Aorta (tissue), 5 donors: ENCODE measurements around the gene WNK1. TPM values are rescaled to one million over a fixed set of nuclear protein-coding genes. Genes with fewer than 3 reads are reported as not detected.

Experiments used
- ATAC-seq: fragments of 200-7000 bp; cut with Tn5 transposase; one replicate; pipeline ENCODE4 v1.9.1; 2022; ENCODE audit warnings: moderate library complexity; ENCODE audit not compliant: low FRiP score
- DNase-seq, 2 donors: peaks; one replicate each; pipeline ENCODE4 v3.0.0-alpha.2; 2020
- H3K27ac ChIP-seq, 2 donors: one replicate each; pipeline ENCODE4 v1.5.1; 2013; ENCODE audit warnings: low read length in 2 of 2, mild to moderate bottlenecking in 2 of 2, moderate library complexity in 2 of 2, control low read depth in 1 of 2, inconsistent platforms in 1 of 2, low read depth in 1 of 2
- H3K27me3 ChIP-seq, 2 donors: one replicate each; pipeline ENCODE4 v1.6.1; 2013; ENCODE audit warnings: control low read depth in 1 of 2, low read length in 1 of 2, mild to moderate bottlenecking in 1 of 2, moderate library complexity in 1 of 2; ENCODE audit not compliant: insufficient read depth in 2 of 2, control insufficient read depth in 1 of 2
- H3K36me3 ChIP-seq, 2 donors: one replicate each; pipeline ENCODE4 v1.6.1; 2013; ENCODE audit warnings: control low read depth in 1 of 2, low read length in 1 of 2, mild to moderate bottlenecking in 1 of 2; ENCODE audit not compliant: insufficient read depth in 2 of 2, control insufficient read depth in 1 of 2
- H3K4me1 ChIP-seq, 2 donors: one replicate each; pipeline ENCODE4 v1.6.1; 2013; ENCODE audit warnings: low read length in 2 of 2, control low read depth in 1 of 2, mild to moderate bottlenecking in 1 of 2, moderate library complexity in 1 of 2; ENCODE audit not compliant: insufficient read depth in 2 of 2, control insufficient read depth in 1 of 2
- H3K4me3 ChIP-seq, 2 donors: one replicate each; pipeline ENCODE4 v1.5.1; 2013; ENCODE audit warnings: low read length in 2 of 2, control low read depth in 1 of 2, mild to moderate bottlenecking in 1 of 2
- H3K9me3 ChIP-seq: one replicate; pipeline ENCODE4 v1.6.1; 2013; ENCODE audit warnings: mild to moderate bottlenecking, low read length; ENCODE audit not compliant: control insufficient read depth
- WGBS, 2 donors: extraction: QIAGEN DNeasy Blood & Tissue Kit; methylation state at CpG; one replicate each; pipeline ENCODE4 v1.1.7; 2013; 5-methylcytosine and 5-hydroxymethylcytosine counted together
- intact Hi-C, 2 donors: fragments of 100-400 bp; cut with DNase I; formaldehyde crosslinking; loops; one replicate each; pipeline versions ENCODE4 v1.14.2 to v1.15.0; 2022
- polyA plus RNA-seq, 2 donors: library from polyadenylated mRNA; stranded (reverse); fragments of 200-250 nt; gene quantifications; one replicate each; pipeline ENCODE4 v1.2.3, GENCODE V29; 2013
- total RNA-seq, 2 donors: library from RNA; stranded (reverse); fragmentation: NEBNext Ultra II Directional; extraction: Animal tissue kit (Norgen Biotek cat#: 25700); gene quantifications; one replicate each; pipeline ENCODE4 v1.2.1, GENCODE V29; 2021
- donor health status: healthy with polysubstance abuse.
- donor health status: Bipolar disorder and iron deficiency.
- donor health status: DM: no; HTN: no; CAD: no.
- donor health status: DM: no; HTN: no; CAD: no.
- donor health status: DM: yes; HTN: yes; CAD: no.

Gene WNK1
- total and polyA plus RNA-seq, 4 donors: 22.3 to 226 (median 106) TPM

- Histone ChIP-seq H3K27me3 (no peaks in the 10 kb centered on the region), H3K4me1 (no peaks in the 10 kb centered on the region), H3K36me3 (peaks cover 0 to 1% of the 10 kb centered on the region in 2 donors), H3K27ac (no peak overlapping the region), H3K9me3 (no peaks in the 10 kb centered on the region), H3K4me3 (no peak overlapping the region)
- 80 to 86% methylated on average over 7 of the region's 7 CpGs for WGBS, 2 donors
- no peak for ATAC-seq
- no peak for DNase-seq
- intact Hi-C loops: no loop called here
Measured at GRCh38 chr12:944211-944610, 191.8 kb downstream of the WNK1 start.

- Histone ChIP-seq H3K27ac (no peak overlapping the region), H3K4me1 (no peaks in the 10 kb centered on the region), H3K36me3 (peaks cover 0 to 1% of the 10 kb centered on the region in 2 donors), H3K27me3 (no peaks in the 10 kb centered on the region), H3K4me3 (no peak overlapping the region), H3K9me3 (no peaks in the 10 kb centered on the region)
- DNase-seq (no peak), ATAC-seq (no peak)
- intact Hi-C loops: loop anchor here (5.0 kb wide), 4 partner anchors 49 to 194 kb away; partner anchors contain the start of gene WNK1 (in 1 of the 2)
Measured at GRCh38 chr12:946212-946611, 193.8 kb downstream of the WNK1 start.

- intact Hi-C loops: loop anchor here (5.0 kb wide), 4 partner anchors 49 to 194 kb away; partner anchors contain the start of gene WNK1 (in 1 of the 2)
- no peak overlapping the region for H3K4me3 ChIP-seq
- no peak overlapping the region for H3K27ac ChIP-seq
Measured at GRCh38 chr12:946631-947030, 194.3 kb downstream of the WNK1 start.

GRCh38 chr12:948238-948637 is 195.9 kb downstream of the WNK1 start:
- no peaks in the 10 kb centered on the region for H3K27me3 ChIP-seq
- H3K4me3 ChIP-seq: no peak overlapping the region
- peak overlapping the region in 1 of 2 donors; percentile 43 for H3K27ac ChIP-seq
- intact Hi-C loops: loop anchor here (2.0 to 5.0 kb wide), 5 partner anchors 51 to 196 kb away; partner anchors contain the start of gene WNK1 (in 1 of the 2)
- WGBS, 2 donors: 91 to 96% methylated on average over 9 of the region's 9 CpGs
- H3K36me3 ChIP-seq: peaks cover 0 to 1% of the 10 kb centered on the region in 2 donors
- no peak for ATAC-seq
- no peaks in the 10 kb centered on the region for H3K9me3 ChIP-seq
- no peak for DNase-seq
- no peaks in the 10 kb centered on the region for H3K4me1 ChIP-seq

More at GRCh38 chr12:946631-947030, 194.3 kb downstream of the WNK1 start:
- no peaks in the 10 kb centered on the region for H3K9me3 ChIP-seq
- no peaks in the 10 kb centered on the region for H3K27me3 ChIP-seq
- ATAC-seq: no peak
- H3K36me3 ChIP-seq: peaks cover 0 to 1% of the 10 kb centered on the region in 2 donors
- WGBS, 2 donors: 56 to 57% methylated on average over 6 of the region's 6 CpGs
- no peak for DNase-seq
- H3K4me1 ChIP-seq: no peaks in the 10 kb centered on the region

- H3K9me3 ChIP-seq: no peaks in the 10 kb centered on the region
- peak; percentile 99 to 100 for DNase-seq
- peak within 1 kb of the TSS; percentile 66 to 77 for H3K4me3 ChIP-seq
- no peaks in the 10 kb centered on the region for H3K4me1 ChIP-seq
- no peaks in the 10 kb centered on the region for H3K36me3 ChIP-seq
- intact Hi-C loops: loop anchor here (2.0 to 10.0 kb wide), 8 partner anchors 41 to 385 kb away; partner anchors contain the start of genes ERC1 (in 1 of the 2) and WNK1 (in 1 of the 2)
- WGBS, 2 donors: 1% methylated on average over 53 to 58 of the region's 58 CpGs
- H3K27me3 ChIP-seq: no peaks in the 10 kb centered on the region
- peak within 1 kb of the TSS; percentile 47 to 75 for H3K27ac ChIP-seq
- ATAC-seq: peak; percentile 99
Measured at GRCh38 chr12:949453-950191, 197.2 kb downstream of the WNK1 start, which contains the start of gene RAD52. Gene RAD52 (minus strand): TSS chr12:949694. CDS start chr12:933058, 16,636 bp downstream.

GRCh38 chr12:951176-951575 is 198.8 kb downstream of the WNK1 start:
- DNase-seq: no peak
- H3K36me3 ChIP-seq: no peaks in the 10 kb centered on the region
- ATAC-seq: no peak
- H3K4me3 ChIP-seq: no peak overlapping the region
- 57 to 62% methylated on average over 1 of the region's 1 CpG for WGBS, 2 donors
- H3K27me3 ChIP-seq: no peaks in the 10 kb centered on the region
- intact Hi-C loops: loop anchor here (2.0 to 10.0 kb wide), 3 partner anchors 40 to 386 kb away; partner anchors contain the start of gene ERC1 (in 1 of the 2)
- no peaks in the 10 kb centered on the region for H3K4me1 ChIP-seq
- no peaks in the 10 kb centered on the region for H3K9me3 ChIP-seq
- no peak overlapping the region for H3K27ac ChIP-seq

GRCh38 chr12:953776-954175 is 201.4 kb downstream of the WNK1 start:
- no peak overlapping the region for H3K27ac ChIP-seq
- intact Hi-C loops: loop anchor here in 1 of 2 donors (10.0 kb wide), 1 partner anchor 389 kb away; no protein-coding TSS in a partner anchor

GRCh38 chr12:954741-955140 is 202.4 kb downstream of the WNK1 start:
- intact Hi-C loops: loop anchor here in 1 of 2 donors (10.0 kb wide), 1 partner anchor 390 kb away; no protein-coding TSS in a partner anchor
- H3K27ac ChIP-seq: no peak overlapping the region
- no peak for ATAC-seq
- no peaks in the 10 kb centered on the region for H3K9me3 ChIP-seq
- H3K27me3 ChIP-seq: no peaks in the 10 kb centered on the region
- no peak for DNase-seq
- H3K36me3 ChIP-seq: no peaks in the 10 kb centered on the region
- H3K4me1 ChIP-seq: no peaks in the 10 kb centered on the region
- H3K4me3 ChIP-seq: no peak overlapping the region

More at GRCh38 chr12:953776-954175, 201.4 kb downstream of the WNK1 start:
- ATAC-seq (no peak), DNase-seq (no peak)
- Histone ChIP-seq H3K9me3 (no peaks in the 10 kb centered on the region), H3K4me1 (no peaks in the 10 kb centered on the region), H3K36me3 (no peaks in the 10 kb centered on the region), H3K4me3 (no peak overlapping the region), H3K27me3 (no peaks in the 10 kb centered on the region)
- WGBS, 2 donors: 40 to 49% methylated on average over 7 of the region's 7 CpGs
